Fibroblast of lung (primary cell): ENCODE data around the gene IGBP1.

Experiments
- EZH2 ChIP-seq: IDR thresholded peaks from 2 replicates; pipeline ENCODE4 v1.5.1; 2012; ENCODE audit warnings: low read length, control low read depth, mild to moderate bottlenecking; ENCODE audit errors: missing control alignments
- TF ChIP-seq, protein P1 (sequence below), 2 donors: IDR thresholded peaks in 1 of 2; conservative IDR thresholded peaks in 1 of 2; 1 replicate in 1 of 2; 2 replicates in 1 of 2; pipeline ENCODE4 v1.5.1; 2011 to 2012; ENCODE audit warnings: low read length in 2 of 2, control low read depth in 1 of 2, inconsistent platforms in 1 of 2, low read depth in 1 of 2, mild to moderate bottlenecking in 1 of 2

- TF ChIP-seq, protein P1, sequence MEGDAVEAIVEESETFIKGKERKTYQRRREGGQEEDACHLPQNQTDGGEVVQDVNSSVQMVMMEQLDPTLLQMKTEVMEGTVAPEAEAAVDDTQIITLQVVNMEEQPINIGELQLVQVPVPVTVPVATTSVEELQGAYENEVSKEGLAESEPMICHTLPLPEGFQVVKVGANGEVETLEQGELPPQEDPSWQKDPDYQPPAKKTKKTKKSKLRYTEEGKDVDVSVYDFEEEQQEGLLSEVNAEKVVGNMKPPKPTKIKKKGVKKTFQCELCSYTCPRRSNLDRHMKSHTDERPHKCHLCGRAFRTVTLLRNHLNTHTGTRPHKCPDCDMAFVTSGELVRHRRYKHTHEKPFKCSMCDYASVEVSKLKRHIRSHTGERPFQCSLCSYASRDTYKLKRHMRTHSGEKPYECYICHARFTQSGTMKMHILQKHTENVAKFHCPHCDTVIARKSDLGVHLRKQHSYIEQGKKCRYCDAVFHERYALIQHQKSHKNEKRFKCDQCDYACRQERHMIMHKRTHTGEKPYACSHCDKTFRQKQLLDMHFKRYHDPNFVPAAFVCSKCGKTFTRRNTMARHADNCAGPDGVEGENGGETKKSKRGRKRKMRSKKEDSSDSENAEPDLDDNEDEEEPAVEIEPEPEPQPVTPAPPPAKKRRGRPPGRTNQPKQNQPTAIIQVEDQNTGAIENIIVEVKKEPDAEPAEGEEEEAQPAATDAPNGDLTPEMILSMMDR (conservative IDR thresholded peaks at IDR 0.05 in 1 of 2, IDR thresholded peaks at IDR 0.05 in 1 of 2; ENCODE audit: low read depth in 1 of 2, low read length in 2 of 2): no peak
- TF ChIP-seq EZH2: no peak
These were observed 5.2 kb upstream of the IGBP1 start for GRCh38 chrX:70128071-70128470.
